UCSD-AML1 (cell line): ENCODE data around the gene CDKAL1.
"Not testable (repeated sequence)": the region's sequence is repeated elsewhere in the genome, so short reads cannot be mapped to it uniquely, and the experiment has no call there.

Source experiments
- DNase-seq: peaks from one replicate; lab custom pipeline; 2025; ENCODE audit not compliant: unreplicated experiment; lab: John Stamatoyannopoulos, UW

CDKAL1 gene

DNA sequence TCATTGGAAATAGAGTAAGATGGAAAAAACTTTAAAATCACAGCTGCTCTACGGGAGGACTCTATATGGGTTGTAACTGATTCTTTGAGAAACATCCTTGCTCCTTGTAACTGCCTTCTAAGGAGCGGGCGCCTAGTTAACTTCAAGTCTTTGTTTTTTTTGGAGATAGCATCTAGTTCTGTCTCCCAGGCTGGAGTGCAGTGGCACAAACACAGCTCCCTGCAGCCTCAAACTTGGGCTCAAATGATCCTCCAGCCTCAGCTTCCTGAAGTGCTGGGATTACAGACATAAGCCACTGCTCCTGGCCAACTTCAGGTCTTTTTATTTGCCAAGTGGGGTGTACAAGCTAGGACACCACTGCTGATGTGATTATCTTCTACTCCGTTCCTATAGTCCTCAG is 552.9 kb downstream of the CDKAL1 start:
- no peak for DNase-seq

DNA sequence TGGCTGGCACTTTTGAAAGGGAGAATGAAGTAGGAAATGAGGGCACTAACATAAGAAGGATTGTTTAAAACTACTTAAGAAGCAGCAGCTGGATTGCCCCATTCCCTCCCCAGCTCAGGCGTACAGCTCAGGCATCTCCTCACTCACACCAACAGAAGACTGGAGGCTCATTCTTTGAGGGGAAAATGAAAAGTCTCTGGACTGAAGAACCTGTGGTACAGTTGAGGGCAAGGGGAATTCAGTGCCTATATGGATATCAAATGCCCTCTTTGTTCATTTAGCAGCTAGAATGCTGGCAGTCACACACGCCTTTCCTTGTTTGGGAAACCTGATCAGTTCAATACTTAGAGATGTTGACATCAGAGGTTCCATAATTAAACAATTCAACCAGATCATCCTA is 557.2 kb downstream of the CDKAL1 start:
- DNase-seq = no peak

DNA sequence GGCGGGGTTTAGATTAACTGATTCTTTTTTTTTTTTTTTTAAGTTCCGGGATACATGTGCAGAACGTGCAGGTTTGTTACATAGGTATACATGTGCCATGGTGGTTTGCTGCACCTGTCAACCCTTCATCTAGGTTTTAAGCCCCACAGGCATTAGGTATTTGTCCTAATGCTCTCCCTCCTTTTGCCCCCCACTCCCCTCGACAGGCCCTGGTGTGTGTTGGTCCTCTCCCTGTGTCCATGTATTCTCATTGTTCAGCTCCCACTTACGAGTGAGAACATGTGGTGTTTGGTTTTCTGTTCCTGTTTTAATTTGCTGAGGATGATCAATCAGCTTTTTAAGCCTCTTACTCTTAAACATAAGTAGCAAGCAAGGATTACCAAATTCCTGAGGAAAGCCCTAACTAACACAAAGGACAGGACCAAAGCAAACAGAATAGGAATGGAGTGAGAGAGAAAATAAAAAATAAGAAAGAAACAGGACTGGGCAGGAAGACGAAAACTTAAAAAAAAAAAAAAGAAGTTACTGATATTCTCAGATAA is 558.0 kb downstream of the CDKAL1 start:
- DNase-seq = not testable (repeated sequence)

DNA sequence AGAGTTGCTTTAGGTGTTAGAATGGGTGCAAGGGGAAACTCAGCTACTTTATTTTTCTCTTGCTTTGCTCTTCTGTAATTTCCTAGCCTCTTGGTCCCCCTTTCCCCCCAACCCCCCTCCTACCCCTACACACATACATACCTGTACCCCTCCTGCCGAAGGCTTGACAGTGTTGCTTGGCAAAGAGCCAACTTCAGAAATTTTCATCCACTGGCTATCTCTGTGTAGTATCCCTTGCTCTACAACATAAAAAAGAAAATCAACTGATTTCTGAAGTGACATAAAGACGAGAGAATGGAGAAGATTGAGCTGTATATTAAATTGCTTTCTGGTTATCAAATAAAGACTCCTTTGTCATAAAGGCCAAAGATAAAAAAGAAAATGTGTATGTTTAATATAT is 561.2 kb downstream of the CDKAL1 start:
- no peak for DNase-seq

DNA sequence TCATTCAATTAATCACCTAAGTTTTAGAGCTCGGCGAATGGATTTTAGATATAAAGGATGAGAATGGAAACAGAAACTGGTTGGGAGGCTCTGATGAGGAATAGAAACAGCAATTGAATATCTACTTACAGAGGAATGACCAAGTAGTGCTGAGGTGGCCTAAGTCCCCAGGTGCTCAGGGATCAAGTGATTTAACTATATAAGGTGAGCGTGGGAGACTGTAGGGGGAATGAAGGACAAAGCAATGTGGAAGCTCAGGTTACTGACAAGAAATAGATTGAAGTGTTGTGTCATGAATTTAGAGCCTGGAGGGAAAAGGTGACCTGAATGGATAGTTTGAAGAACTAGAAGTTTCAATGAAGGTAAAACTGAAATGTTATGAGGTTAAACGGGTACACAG is 563.9 kb downstream of the CDKAL1 start:
- DNase-seq = no peak

DNA sequence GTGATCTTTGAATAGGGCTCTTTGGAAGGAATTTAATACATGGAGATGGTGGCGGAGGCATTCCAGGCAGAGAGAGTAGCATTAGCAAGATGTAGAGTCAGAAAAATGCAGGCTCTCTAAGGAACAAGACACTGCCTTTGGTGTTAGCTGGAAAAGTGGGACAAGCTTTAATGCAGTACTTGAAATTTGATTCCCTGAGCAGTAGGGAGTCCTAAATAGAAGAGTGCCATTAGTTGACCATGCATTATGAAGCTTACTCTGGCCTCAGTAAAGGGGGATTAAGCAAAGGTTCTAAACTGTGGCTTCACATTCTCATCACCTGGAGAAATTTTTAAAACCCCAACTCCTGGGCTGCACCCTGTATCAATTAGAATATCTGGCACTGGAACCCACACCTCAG is 564.5 kb downstream of the CDKAL1 start:
- no peak for DNase-seq

DNA sequence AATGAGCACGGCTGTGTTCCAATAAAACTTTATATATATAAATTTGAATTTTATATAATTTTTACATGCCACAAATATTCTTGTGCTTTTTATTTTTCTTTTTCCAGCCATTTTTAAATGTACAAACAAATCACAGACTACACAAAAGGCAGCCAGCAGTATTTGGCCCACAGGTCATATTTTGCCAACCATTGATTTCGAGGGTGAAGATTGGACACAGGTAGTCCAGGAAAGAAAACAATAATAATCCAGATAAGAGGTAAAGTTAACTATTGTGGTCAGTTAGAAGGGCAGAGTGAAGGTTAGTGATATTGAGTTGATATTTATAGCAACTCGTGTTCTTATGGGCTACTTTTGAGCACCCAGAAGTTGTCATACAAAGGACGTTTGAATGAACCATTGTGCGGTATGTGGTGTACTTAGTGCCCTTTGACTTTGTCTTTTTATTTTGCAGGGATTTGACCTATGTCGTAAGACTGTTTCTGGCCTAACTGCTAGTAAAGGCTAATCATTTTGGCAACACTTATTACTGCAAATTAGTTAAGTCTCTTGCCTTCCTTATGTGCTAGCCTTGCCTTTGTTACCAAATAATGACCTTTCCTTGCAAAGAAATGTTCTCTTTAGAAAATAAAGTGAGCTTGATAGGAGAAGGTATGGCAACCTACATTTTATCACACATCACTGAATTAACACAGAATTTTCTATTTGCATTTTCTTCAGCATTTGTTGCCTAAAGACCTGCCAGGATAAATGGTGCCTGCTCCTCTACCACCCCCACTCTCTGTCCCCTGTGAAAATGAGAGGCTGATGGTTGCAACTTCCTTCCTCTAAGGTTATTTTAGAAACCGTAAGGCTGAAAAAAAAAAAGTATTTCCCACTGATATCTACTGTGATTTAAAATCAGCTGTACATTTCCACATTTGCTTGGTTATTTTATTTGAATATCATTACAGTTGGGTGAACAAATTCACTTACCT is 565.4 kb downstream of the CDKAL1 start:
- DNase-seq = no peak

DNA sequence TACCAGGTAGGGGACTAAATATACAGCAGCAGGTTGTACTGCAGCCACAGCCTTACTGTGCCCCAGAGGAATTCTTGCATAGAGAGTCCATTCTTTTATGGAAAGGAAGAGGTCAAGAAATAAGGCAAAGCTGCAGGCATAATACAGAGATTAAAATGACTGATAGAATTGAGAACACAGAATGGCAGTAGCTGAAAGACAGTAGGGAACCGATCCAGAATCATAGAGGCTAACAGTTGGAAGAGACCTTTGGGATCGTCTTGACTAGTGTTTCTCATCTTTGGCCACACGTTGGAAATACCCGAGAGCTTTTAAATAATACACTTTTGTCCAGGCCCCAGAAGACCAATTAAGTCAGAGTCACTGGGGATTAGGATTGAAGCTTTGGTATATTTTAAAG is 566.7 kb downstream of the CDKAL1 start:
- no peak for DNase-seq

DNA sequence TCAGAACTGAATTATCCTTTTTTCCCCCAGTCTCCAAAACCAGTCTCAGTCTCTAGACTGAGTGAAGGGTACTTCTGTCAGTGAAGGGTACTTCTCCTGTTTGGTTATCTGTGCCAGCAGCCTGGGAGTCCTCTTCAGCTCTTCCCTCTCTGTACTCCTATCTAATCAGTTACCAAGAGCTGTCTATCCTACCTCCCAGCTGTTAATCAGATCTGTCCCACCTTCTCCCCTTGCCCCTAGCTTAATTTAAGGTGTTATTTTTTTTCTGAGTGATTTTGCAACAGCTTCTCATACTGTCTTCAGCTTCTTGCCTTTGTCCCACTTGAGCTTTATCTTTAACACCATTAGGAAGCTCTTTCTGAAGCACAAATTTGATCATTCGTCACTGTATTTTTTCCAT is 567.4 kb downstream of the CDKAL1 start:
- DNase-seq = no peak

DNA sequence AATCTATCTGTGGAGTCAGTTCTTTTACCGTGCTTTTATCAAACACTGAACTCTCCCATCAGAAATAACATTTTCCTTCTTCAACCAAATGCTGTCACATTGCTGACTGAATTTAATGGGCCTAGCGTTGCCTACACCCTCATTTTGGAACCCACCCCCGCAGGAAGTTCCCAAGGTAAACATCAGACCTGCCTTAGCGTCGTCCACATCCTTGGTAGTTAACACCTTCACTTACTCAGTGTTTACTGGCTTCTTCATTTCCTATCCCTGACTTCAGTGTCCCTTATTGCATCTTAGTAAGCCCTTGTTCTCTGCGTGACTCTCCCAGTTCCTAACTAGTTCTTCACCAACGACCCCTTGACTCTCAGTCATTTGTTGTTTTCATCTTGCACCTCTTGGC is 567.9 kb downstream of the CDKAL1 start:
- DNase-seq = no peak

DNA sequence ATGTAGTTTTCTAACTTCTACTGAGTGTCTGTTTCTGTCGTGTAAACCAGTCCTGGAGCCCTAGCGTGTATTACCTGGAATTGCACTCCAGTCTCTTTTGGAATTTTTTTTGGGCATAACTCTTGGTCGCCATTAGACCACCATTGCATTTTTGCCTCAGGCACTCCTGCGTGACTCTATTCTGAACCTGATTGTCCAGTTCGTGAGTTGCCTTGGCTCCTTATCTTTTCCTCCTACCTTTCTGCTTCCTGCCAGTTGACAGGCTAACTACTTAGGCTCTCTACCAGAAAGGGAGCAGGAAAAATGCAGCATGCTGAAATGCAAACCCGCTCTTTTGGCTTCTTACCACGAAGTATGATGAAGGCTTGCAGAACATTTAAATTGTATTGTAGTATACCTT is 568.4 kb downstream of the CDKAL1 start:
- DNase-seq = no peak

DNA sequence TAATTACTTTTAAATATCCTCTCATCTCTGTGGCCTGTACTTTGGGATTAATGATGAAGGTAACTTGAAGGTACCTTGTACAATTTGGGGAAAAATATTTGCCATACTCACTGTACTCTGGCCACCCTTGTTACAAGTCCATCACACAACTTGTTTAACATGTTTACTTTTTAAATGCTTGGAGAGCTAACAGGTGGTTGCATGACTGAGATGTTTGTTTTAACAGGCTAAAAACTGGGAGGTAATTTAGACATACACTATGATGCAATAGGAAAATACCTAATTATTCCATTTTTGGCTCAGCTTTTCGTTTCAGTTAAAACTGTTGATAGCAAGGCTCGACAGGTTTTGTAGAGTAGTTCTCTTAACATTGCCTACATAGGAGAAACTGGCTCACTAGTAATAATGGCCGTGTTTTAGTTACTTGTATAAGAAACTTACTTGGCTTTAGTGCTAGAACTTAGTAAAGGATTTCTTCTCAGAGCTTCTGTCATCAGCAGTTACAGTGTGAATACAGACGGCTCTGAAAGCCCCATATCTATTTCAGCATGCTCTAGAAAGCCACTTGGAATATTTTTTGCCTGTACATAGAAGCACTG is 569.5 kb downstream of the CDKAL1 start:
- no peak for DNase-seq

DNA sequence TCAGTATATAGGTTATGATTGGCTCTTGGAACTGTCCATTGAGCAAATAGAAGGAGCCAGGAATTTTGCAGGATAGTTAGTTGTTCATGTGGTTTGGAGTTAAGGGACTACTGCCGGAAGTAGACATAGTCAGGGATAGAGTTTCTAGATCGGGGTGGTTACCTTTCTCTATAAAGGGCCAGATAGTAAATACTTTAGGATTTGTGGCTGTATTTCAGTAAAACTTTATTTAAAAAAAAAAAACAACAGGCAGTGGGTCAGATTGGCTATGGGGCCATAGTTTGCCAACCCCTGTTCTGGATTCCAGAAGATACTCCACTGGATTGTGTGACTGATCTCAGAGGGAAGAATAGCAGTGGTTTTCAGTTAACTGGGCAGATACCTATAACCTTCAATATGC is 570.0 kb downstream of the CDKAL1 start:
- no peak for DNase-seq

DNA sequence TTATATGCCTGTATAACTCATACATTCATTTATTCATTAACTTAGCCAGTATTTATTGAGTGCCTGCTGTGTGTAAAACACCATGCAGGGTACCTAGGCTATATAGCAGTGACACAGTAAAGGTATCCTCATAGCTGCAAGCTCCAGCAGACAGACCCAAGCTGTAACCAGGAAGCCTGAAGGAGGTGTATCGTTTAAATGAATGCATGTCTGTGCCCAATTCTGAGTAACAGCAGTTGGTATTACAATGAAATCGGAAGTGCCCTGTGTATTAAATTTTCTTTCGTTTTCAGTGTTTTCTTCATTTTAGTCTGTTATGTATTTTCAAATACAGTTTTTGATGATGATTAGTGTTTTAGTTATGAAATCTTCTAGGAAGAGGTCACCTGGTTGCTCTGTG is 573.5 kb downstream of the CDKAL1 start:
- no peak for DNase-seq

DNA sequence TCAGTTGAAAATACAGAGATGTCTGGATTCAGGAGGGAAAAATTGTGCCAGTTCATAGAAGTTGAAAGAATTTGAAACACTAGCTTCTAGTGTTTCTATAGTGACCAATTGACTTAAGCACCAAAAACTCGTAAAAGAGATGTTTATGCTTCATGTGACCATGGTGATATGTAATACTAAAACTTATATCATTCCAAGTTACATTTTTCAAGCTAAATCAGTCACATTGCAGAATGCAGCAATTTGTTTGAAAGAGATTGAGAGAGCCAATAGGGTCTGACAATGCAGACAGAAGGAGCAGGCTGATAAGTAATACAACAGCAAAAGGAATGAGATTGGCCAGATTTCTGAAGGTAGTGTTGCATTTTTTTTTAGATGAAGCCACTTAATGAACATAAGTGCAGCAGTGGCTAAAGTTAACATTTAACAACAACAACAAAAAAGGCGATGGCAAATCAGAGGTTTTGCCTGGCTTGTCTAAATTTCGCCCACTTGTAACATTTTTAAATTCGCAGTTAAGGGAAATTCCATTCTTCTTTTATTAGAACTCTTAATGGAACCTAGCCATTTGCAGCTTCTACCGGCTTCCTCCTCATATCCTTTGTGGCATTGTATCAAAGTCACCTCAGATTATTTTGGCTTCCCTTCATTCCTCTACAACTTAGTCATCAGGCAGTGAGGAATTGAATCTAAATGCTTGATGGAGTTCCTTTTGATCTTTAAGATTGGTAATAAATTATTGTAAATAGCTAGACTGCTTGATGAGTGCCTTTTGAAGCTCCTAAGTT is 575.3 kb downstream of the CDKAL1 start:
- no peak for DNase-seq

DNA sequence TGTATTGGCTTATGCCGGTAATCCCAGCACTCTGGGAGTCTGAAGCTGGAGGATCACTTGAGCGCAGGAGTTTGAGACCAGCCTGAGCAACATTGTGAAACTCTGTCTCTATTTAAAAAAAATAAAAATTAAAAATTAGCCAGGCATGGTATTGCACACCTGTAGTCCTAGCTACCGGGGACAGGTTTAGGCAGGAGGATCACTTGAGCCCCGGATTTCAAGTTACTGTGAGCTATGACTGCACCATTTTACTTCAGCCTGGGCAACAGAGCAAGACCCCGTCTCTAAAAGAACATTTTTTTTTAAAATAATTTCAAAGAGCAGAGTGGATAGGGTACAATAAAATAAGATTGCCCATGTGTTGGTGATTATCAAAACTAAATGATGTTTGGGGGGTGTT is 576.4 kb downstream of the CDKAL1 start:
- no peak for DNase-seq

DNA sequence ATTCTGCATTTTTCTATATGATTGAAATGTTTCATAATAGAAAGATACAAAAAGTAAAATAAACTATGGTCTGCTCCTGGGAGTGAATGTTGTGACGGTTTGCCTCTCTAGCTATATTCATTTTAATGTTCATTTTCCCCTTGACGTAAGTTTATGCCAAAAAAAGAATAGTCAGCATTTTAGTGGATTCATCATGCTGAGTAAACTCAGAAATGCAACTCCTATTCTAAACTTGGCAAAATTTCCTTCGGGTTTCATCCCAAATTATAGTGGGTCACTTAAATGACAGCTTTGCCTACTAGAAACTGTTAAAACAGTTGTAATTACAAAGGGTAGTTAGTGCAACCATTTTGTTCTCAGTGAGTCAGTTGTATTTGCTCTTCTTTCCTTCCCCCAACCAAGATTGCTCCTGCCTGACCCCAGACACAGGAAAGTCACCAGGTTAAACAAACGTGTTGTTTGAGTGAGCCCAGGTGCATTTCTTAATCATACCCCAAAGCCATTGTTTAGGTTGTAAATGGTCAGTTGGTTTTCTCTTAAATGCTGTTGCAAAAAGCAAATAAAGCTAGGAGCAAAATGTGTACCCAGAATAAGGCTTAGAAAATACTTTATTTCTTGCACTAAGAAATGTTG is 577.0 kb downstream of the CDKAL1 start:
- DNase-seq = no peak

DNA sequence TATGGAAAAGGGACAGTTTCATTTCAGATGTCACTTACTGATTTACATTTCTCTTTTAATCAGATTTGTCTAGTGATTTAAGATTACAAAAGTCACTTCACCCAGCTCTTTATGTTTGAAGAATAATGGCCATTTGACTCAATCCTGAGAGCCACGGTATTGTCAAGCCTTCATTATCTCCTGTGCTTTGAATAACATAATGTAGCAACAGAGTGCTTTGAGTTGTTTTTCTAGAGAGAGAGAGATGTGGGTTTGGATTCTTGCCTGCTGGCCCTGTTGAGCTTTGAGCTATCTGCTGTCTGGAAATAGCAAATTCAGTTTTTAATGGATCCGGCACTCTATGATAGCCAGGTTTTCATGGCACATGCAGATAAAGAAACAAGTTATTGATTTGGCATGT is 580.9 kb downstream of the CDKAL1 start:
- DNase-seq = no peak

DNA sequence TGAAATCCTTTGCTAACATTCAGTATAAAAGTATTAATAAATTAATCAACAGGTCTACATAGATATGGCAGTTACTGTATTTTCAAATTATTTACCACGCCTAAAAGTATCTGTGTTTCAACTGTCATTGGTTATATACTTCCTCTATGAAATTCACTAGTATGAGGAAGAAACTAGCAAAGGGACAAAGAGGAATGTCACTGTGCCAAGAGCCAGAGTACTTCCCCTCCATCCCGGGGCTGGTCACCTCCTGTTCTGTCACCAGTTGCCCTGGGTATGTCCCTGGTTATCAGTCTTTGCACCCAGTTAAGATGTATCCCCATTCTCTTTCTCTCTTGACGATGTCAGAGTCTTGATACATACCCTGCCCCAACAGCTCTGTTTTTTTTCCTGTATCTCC is 582.5 kb downstream of the CDKAL1 start:
- DNase-seq = no peak

DNA sequence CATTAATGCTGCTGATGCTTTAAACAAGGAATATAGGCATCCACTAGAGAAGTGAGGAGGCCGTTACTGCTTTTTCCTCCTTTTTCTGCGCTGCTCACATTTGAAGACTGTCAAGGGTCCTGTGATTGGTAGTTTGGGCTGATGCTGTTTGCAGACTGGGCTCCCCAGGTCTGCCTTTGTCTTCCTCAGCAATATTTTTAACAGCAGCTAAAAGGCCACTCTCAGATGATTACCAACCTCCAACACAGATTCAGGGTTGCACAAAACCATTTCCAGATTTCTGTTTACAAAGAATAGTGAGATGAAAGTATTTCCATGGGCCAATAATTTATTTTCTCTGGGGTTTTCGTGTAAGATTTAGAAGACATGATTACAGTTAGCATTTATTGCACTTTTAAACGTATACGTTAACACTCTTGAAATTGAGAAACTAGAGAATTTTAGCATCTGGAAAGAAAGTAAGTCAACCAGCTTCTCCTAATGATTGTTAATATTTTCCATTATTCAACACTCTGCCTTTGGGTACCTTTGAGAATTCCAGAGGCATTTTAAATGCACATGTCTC is 584.0 kb downstream of the CDKAL1 start:
- no peak for DNase-seq

DNA sequence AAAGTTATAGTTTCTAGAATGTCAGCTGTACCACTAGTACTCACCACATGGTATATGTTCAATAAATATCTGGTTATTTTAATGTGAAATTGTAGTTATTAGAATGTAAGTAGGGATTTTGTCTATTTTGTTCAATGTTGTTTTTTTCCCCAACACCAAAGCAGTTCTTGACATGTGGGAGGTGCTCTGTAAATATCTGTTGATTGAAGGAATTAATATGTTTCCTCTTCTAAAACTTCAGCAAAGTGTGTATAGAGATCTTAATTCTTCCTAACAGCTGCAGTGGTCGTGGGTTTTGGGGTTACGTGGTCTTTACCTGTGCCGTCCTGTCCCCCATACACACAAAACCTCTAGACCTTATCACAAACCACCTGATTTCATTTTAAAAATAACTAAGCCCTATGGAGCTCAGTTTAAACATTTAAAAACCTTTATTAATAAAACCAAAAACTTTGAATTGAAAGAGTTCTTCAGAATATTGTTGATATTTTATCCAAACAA is 587.4 kb downstream of the CDKAL1 start:
- no peak for DNase-seq
